NT2/D1 (cell line): Measurements from ENCODE around the gene LIN52.

Source experiments
- DNase-seq: peaks from one replicate; pipeline ENCODE4 v3.0.0-alpha.2; 2011; ENCODE audit warnings: low read depth, low spot score
- H3K27me3 ChIP-seq: 2 replicates; pipeline ENCODE4 v1.6.0; 2011; ENCODE audit warnings: mild to moderate bottlenecking; ENCODE audit not compliant: insufficient read length, insufficient read depth
- H3K36me3 ChIP-seq: 2 replicates; pipeline ENCODE4 v1.6.1; 2011; ENCODE audit warnings: mild to moderate bottlenecking, low read length, mixed read lengths; ENCODE audit not compliant: insufficient read depth, insufficient read length
- H3K4me1 ChIP-seq: 2 replicates; pipeline ENCODE4 v1.5.1; 2011; ENCODE audit not compliant: insufficient read depth, insufficient read length
- H3K4me3 ChIP-seq: 2 replicates; pipeline ENCODE4 v1.5.1; 2011; ENCODE audit warnings: low read depth; ENCODE audit not compliant: insufficient read length
- H3K9ac ChIP-seq: 2 replicates; pipeline ENCODE4 v1.6.0; 2011; ENCODE audit warnings: low read depth; ENCODE audit not compliant: insufficient read length
- H3K9me3 ChIP-seq: 2 replicates; pipeline ENCODE4 v1.5.1; 2011; ENCODE audit warnings: mild to moderate bottlenecking, low read length; ENCODE audit not compliant: insufficient read depth
- SUZ12 ChIP-seq: IDR thresholded peaks from 2 replicates; pipeline ENCODE4 v1.6.1; 2011; ENCODE audit not compliant: insufficient read length, insufficient read depth; ENCODE audit errors: extremely low read depth
- YY1 ChIP-seq: IDR thresholded peaks from 2 replicates; pipeline ENCODE4 v1.6.1; 2011; ENCODE audit not compliant: insufficient read length, insufficient read depth
- ZNF274 ChIP-seq: IDR thresholded peaks from 2 replicates; pipeline ENCODE4 v1.6.1; 2011; ENCODE audit warnings: mild to moderate bottlenecking, low read depth, low read length

The LIN52 gene

GRCh38 chr14:74194506-74195274, 109.9 kb downstream of the LIN52 start:
- TF ChIP-seq SUZ12 (no peak), ZNF274 (no peak), YY1 (no peak)
- Histone ChIP-seq H3K9ac (no peak overlapping the region), H3K9me3 (no peaks in the 10 kb centered on the region), H3K36me3 (peaks cover 9% of the 10 kb centered on the region), H3K27me3 (no peaks in the 10 kb centered on the region), H3K4me3 (no peak overlapping the region), H3K4me1 (no peaks in the 10 kb centered on the region)
- no peak for DNase-seq

- Histone ChIP-seq H3K9ac (no peak overlapping the region), H3K36me3 (peaks cover 13% of the 10 kb centered on the region), H3K4me3 (no peak overlapping the region), H3K27me3 (no peaks in the 10 kb centered on the region), H3K4me1 (no peaks in the 10 kb centered on the region), H3K9me3 (no peaks in the 10 kb centered on the region)
- DNase-seq = no peak
- TF ChIP-seq ZNF274 (no peak), SUZ12 (no peak), YY1 (no peak)
These were observed 110.9 kb downstream of the LIN52 start for GRCh38 chr14:74195623-74196022.

GRCh38 chr14:74198441-74199234, 113.9 kb downstream of the LIN52 start:
- Histone ChIP-seq H3K9ac (no peak overlapping the region), H3K36me3 (peaks cover 17% of the 10 kb centered on the region), H3K9me3 (no peaks in the 10 kb centered on the region), H3K27me3 (no peaks in the 10 kb centered on the region), H3K4me3 (no peak overlapping the region), H3K4me1 (no peaks in the 10 kb centered on the region)
- TF ChIP-seq ZNF274 = no peak
- TF ChIP-seq YY1 = no peak
- no peak for TF ChIP-seq SUZ12
- DNase-seq = no peak

- no peak overlapping the region for H3K9ac ChIP-seq
- no peaks in the 10 kb centered on the region for H3K4me1 ChIP-seq
- TF ChIP-seq ZNF274 (no peak), YY1 (no peak), SUZ12 (no peak)
- H3K36me3 ChIP-seq = peaks cover 18% of the 10 kb centered on the region
- DNase-seq = no peak
- no peak overlapping the region for H3K4me3 ChIP-seq
- no peaks in the 10 kb centered on the region for H3K9me3 ChIP-seq
- no peaks in the 10 kb centered on the region for H3K27me3 ChIP-seq
These were observed 117.4 kb downstream of the LIN52 start for GRCh38 chr14:74202113-74202512.

DNA sequence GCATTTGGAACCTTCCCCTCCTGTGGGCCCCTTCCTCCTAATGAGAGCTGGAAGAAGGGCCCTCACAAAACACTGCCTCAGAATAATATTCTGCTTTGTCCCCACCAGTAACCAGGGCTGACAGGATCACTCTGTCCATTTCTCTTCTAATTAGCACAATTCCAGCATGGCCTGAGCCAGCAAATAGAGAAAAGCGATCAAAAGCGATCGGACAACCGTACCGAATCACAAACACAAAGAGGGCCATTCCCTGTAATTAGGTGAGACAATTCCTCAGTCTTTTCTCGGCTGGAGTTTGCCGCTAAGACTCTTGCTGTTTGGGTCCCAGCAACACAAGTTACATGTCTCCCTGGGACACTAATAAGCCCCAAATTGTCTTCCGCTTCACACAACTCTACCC, 118.9 kb downstream of the LIN52 start:
- H3K9me3 ChIP-seq = no peaks in the 10 kb centered on the region
- DNase-seq = no peak
- H3K4me3 ChIP-seq = no peak overlapping the region
- no peaks in the 10 kb centered on the region for H3K4me1 ChIP-seq
- no peaks in the 10 kb centered on the region for H3K27me3 ChIP-seq
- peaks cover 18% of the 10 kb centered on the region for H3K36me3 ChIP-seq
- H3K9ac ChIP-seq = no peak overlapping the region
- TF ChIP-seq ZNF274 (no peak), SUZ12 (no peak), YY1 (no peak)

- no peak for DNase-seq
- TF ChIP-seq ZNF274 = no peak
- no peak for TF ChIP-seq YY1
- no peak for TF ChIP-seq SUZ12
- no peaks in the 10 kb centered on the region for H3K27me3 ChIP-seq
- no peak overlapping the region for H3K9ac ChIP-seq
- H3K4me1 ChIP-seq = no peaks in the 10 kb centered on the region
- H3K9me3 ChIP-seq = no peaks in the 10 kb centered on the region
- peaks cover 11% of the 10 kb centered on the region for H3K36me3 ChIP-seq
- no peak overlapping the region for H3K4me3 ChIP-seq
These were observed 119.7 kb downstream of the LIN52 start for GRCh38 chr14:74204491-74204890.

GRCh38 chr14:74205882-74206281, 121.1 kb downstream of the LIN52 start:
- peaks cover 5% of the 10 kb centered on the region for H3K36me3 ChIP-seq
- no peaks in the 10 kb centered on the region for H3K9me3 ChIP-seq
- H3K9ac ChIP-seq = no peak overlapping the region
- H3K4me1 ChIP-seq = no peaks in the 10 kb centered on the region
- no peak for DNase-seq
- no peak overlapping the region for H3K4me3 ChIP-seq
- H3K27me3 ChIP-seq = no peaks in the 10 kb centered on the region
- TF ChIP-seq SUZ12 (no peak), YY1 (no peak), ZNF274 (no peak)
